A549 (cell line): ENCODE data around the gene ANKRD23. TPM values are rescaled to one million over a fixed set of nuclear protein-coding genes. Genes with fewer than 3 reads are reported as not detected.

Source experiments
- ATAC-seq, 2 experiments: fragments of 200-7000 bp in 1 of 2; fragments of >200 bp in 1 of 2; cut with Nextera tagmentation in 1 of 2; cut with Tn5 transposase in 1 of 2; 3 replicates each; pipeline versions ENCODE4 v1.8.0 to v1.9.1; 2018 to 2020; ENCODE audit warnings: mild to moderate bottlenecking in 1 of 2, moderate library complexity in 1 of 2
- CTCF ChIA-PET: fragments of 300-600 bp; sonication (Branson Sonifier 250); formaldehyde crosslinking; extraction: SDS; loops from one replicate; lab custom pipeline; 2021; ENCODE audit warnings: antibody characterized with exemption, inconsistent platforms; lab: Yijun Ruan, JAX
- POLR2A ChIA-PET: fragments of 350-600 bp; formaldehyde crosslinking; extraction: SDS; loops from one replicate; lab custom pipeline; 2021; ENCODE audit warnings: antibody characterized with exemption, inconsistent platforms; lab: Yijun Ruan, JAX
- DNase-seq, 2 experiments: peaks; one replicate each; pipeline versions ENCODE4 v3.0.0 to v3.0.0-alpha.2; 2011 to 2016; ENCODE audit warnings: low read depth in 1 of 2, low spot score in 1 of 2
- FAIRE-seq: peaks from 2 replicates; lab custom pipeline; 2011; peaks lifted over from hg19 to GRCh38; lab: Jason Lieb, UNC
- H3K27ac ChIP-seq, 2 experiments: fragments of >200 bp; sonication (Bioruptor Twin); formaldehyde crosslinking; 3 replicates each; pipeline ENCODE4 v1.5.1; 2016 to 2017
- H3K4me1 ChIP-seq: fragments of >200 bp; sonication (Bioruptor Twin); formaldehyde crosslinking; 3 replicates; pipeline ENCODE4 v1.6.1; 2016
- H3K4me2 ChIP-seq: fragments of >200 bp; sonication (Bioruptor Twin); formaldehyde crosslinking; 3 replicates; pipeline ENCODE4 v1.6.1; 2016
- H3K4me3 ChIP-seq: fragments of >200 bp; sonication (Bioruptor Twin); formaldehyde crosslinking; 3 replicates; pipeline ENCODE4 v1.5.1; 2016
- H3K9me3 ChIP-seq: fragments of >200 bp; sonication (Bioruptor Twin); formaldehyde crosslinking; 3 replicates; pipeline ENCODE4 v1.6.1; 2016
- ATOH8 ChIP-seq: fragments of 250-450 bp; sonication (Bioruptor Pico); IDR thresholded peaks from 2 replicates; pipeline ENCODE4 v1.5.0; 2020; ENCODE audit warnings: low read depth, mild to moderate bottlenecking, moderate library complexity
- BCL3 ChIP-seq: fragments of >200 bp; sonication (Bioruptor Twin); formaldehyde crosslinking; IDR thresholded peaks from 3 replicates; pipeline ENCODE4 v1.6.1; 2016
- BHLHE40 ChIP-seq: IDR thresholded peaks from 2 replicates; pipeline ENCODE4 v1.6.1; 2012; ENCODE audit warnings: low read depth, low read length, inconsistent platforms
- CBX2 ChIP-seq: fragments of 200-600 bp; sonication (generic); IDR thresholded peaks from 2 replicates; pipeline ENCODE4 v1.6.1; 2016; ENCODE audit warnings: low read depth, mild to moderate bottlenecking, borderline replicate concordance
- CBX8 ChIP-seq: fragments of 200-600 bp; sonication (generic); IDR thresholded peaks from 2 replicates; pipeline ENCODE4 v1.6.1; 2016
- CTCF ChIP-seq: fragments of >200 bp; sonication (Bioruptor Twin); formaldehyde crosslinking; IDR thresholded peaks from 3 replicates; pipeline ENCODE4 v1.5.1; 2016
- E2F6 ChIP-seq: IDR thresholded peaks from 2 replicates; pipeline ENCODE4 v1.6.1; 2012; ENCODE audit warnings: low read depth, borderline replicate concordance
- EHMT2 ChIP-seq: fragments of 200-600 bp; sonication (generic); IDR thresholded peaks from 2 replicates; pipeline ENCODE4 v1.6.1; 2016; ENCODE audit warnings: antibody characterized with exemption, low read depth, mild to moderate bottlenecking, moderate library complexity
- ELK1 ChIP-seq: fragments of 150-350 bp; IDR thresholded peaks from 2 replicates; pipeline ENCODE4 v1.6.1; 2014; ENCODE audit warnings: low read depth, mild to moderate bottlenecking, low read length
- ESRRA ChIP-seq: fragments of 150-350 bp; IDR thresholded peaks from 2 replicates; pipeline ENCODE4 v1.6.1; 2014; ENCODE audit warnings: mild to moderate bottlenecking, low read length, borderline replicate concordance
- HMGXB4 ChIP-seq: fragments of 250-450 bp; sonication (Bioruptor Pico); IDR thresholded peaks from 2 replicates; pipeline ENCODE4 v1.5.0; 2021; ENCODE audit warnings: mild to moderate bottlenecking, moderate library complexity, borderline replicate concordance
- MAX ChIP-seq: IDR thresholded peaks from 2 replicates; pipeline ENCODE4 v1.6.1; 2012
- NPAS2 ChIP-seq: fragments of 250-450 bp; sonication (Bioruptor Pico); IDR thresholded peaks from 2 replicates; pipeline ENCODE4 v1.8.0; 2022; ENCODE audit warnings: mild to moderate bottlenecking, moderate library complexity, borderline replicate concordance
- NR3C1 ChIP-seq: fragments of >200 bp; sonication (Bioruptor Twin); formaldehyde crosslinking; IDR thresholded peaks from 3 replicates; pipeline ENCODE4 v1.6.1; 2017
- POLR2AphosphoS2 ChIP-seq: conservative IDR thresholded peaks from 2 replicates; pipeline ENCODE4 v1.6.1; 2012; ENCODE audit warnings: low read length, improper control_type of control experiment, inconsistent platforms
- RAD21 ChIP-seq, 2 experiments: fragments of >200 bp in 1 of 2; sonication (Bioruptor Twin) in 1 of 2; formaldehyde crosslinking in 1 of 2; IDR thresholded peaks in 1 of 2; conservative IDR thresholded peaks in 1 of 2; 2 replicates in 1 of 2; 3 replicates in 1 of 2; pipeline ENCODE4 v1.6.1; 2012 to 2018; ENCODE audit warnings: inconsistent platforms in 1 of 2
- RNF2 ChIP-seq: fragments of 200-600 bp; sonication (generic); IDR thresholded peaks from 2 replicates; pipeline ENCODE4 v1.6.1; 2016; ENCODE audit warnings: low read depth, mild to moderate bottlenecking, antibody characterized with exemption, moderate library complexity, borderline replicate concordance
- TFCP2L1 ChIP-seq: fragments of 250-450 bp; sonication (Bioruptor Pico); IDR thresholded peaks from 2 replicates; pipeline ENCODE4 v1.5.0; 2021; ENCODE audit warnings: mild to moderate bottlenecking
- WGBS: methylation state at CpG from one replicate; pipeline ENCODE4 v1.1.6; 2017; ENCODE audit errors: missing lambda C conversion rate; 5-methylcytosine and 5-hydroxymethylcytosine counted together
- polyA plus RNA-seq, 4 experiments: library from polyadenylated mRNA; depleted of rRNA in 3 of 4; stranded (reverse); fragments of >200 nt; fragmentation: RNase III in 1 of 4; extraction: RNeasy Plus Mini Kit Qiagen cat#74134 plus additional on column Dnase treatment in 1 of 4; gene quantifications; 2 replicates in 3 of 4; 3 replicates in 1 of 4; pipeline ENCODE4 v1.2.3, GENCODE V29; 2011 to 2017

ANKRD23 gene
- polyA plus RNA-seq, 2 of the 4 experiments (the other 2 are of a cell fraction): 1.9 to 2.4 TPM

- no peak overlapping the region for H3K4me2 ChIP-seq
- TF ChIP-seq ELK1: no peak
- no peak for TF ChIP-seq MAX
- TF ChIP-seq E2F6: no peak
- no peak for TF ChIP-seq CBX8
- TF ChIP-seq HMGXB4: no peak
- no peak for TF ChIP-seq NPAS2
- TF ChIP-seq RNF2: no peak
- TF ChIP-seq, all 56 proteins: peak for 0
- ChIA-PET POLR2A (interaction anchor here (0.6 kb wide), 1 partner anchor 19 kb away, joined by 4 read pairs; no protein-coding TSS in a partner anchor), CTCF (interaction anchor here (2.2 kb wide), 1 partner anchor 255 kb away, joined by 6 read pairs; no protein-coding TSS in a partner anchor)
- DNase-seq (no peak), ATAC-seq (no peak), FAIRE-seq (no peak)
- Histone ChIP-seq H3K4me3 (no peak overlapping the region), H3K4me1 (peaks cover 7% of the 10 kb centered on the region; the same call in 1 of the 3 replicates), H3K27ac (no peak overlapping the region), H3K9me3 (no peaks in the 10 kb centered on the region)
These were observed 38.8 kb downstream of the ANKRD23 start for GRCh38 chr2:96804986-96805385.

- FAIRE-seq (no peak), DNase-seq (no peak), ATAC-seq (no peak)
- TF ChIP-seq ATOH8 (CRISPR knock-in tag) (no peak), RNF2 (no peak), RAD21 (conservative IDR thresholded peaks at IDR 0.05 in 1 of 2, IDR thresholded peaks at IDR 0.05 in 1 of 2) (no peak)
- no peak overlapping the region for H3K27ac ChIP-seq
- ChIA-PET POLR2A (no interaction called here), CTCF (interaction anchor here (0.6 to 2.1 kb wide), 11 partner anchors 10 to 253 kb away, joined by 3 to 9 read pairs (median 5); partner anchors contain the start of genes ANKRD39 and CNNM4)
- H3K4me3 ChIP-seq: no peak overlapping the region
- WGBS: 84% methylated on average over 7 of the region's 7 CpGs
- no peaks in the 10 kb centered on the region for H3K9me3 ChIP-seq
- H3K4me1 ChIP-seq: peaks cover 7% of the 10 kb centered on the region; the same call in 1 of the 3 replicates
- no peak overlapping the region for H3K4me2 ChIP-seq
These were observed 41.1 kb downstream of the ANKRD23 start for GRCh38 chr2:96802721-96803120.

- H3K27ac ChIP-seq: no peak overlapping the region; a peak in 1 of 6 replicates
- no peak for ATAC-seq
- no peak overlapping the region for H3K4me3 ChIP-seq
- DNase-seq: no peak
- no peak for FAIRE-seq
- 90% methylated on average over 10 of the region's 10 CpGs for WGBS
- no peaks in the 10 kb centered on the region for H3K9me3 ChIP-seq
- no peak for TF ChIP-seq NR3C1
- no peak for TF ChIP-seq ESRRA
- TF ChIP-seq NPAS2: no peak
- TF ChIP-seq BCL3: no peak
- no peak for TF ChIP-seq POLR2AphosphoS2
- TF ChIP-seq TFCP2L1 (CRISPR knock-in tag): no peak
- no peak for TF ChIP-seq CBX2
- no peak for TF ChIP-seq BHLHE40
- no peak for TF ChIP-seq CTCF
- no peak for TF ChIP-seq EHMT2
- H3K4me2 ChIP-seq: no peak overlapping the region
- peaks cover 7% of the 10 kb centered on the region; the same call in 1 of the 3 replicates for H3K4me1 ChIP-seq
- POLR2A ChIA-PET: no interaction called here
- CTCF ChIA-PET: interaction anchor here (0.6 to 6.0 kb wide), 19 partner anchors 9 to 261 kb away, joined by 3 to 81 read pairs (median 5); partner anchors contain the start of genes ANKRD39, CNNM3 and CNNM4
These were observed 41.8 kb downstream of the ANKRD23 start for GRCh38 chr2:96801786-96802595.
